Measurements from ENCODE around the gene FAM78B. TPM values are rescaled to one million over a fixed set of nuclear protein-coding genes. Genes with fewer than 3 reads are reported as not detected.

The FAM78B gene
- total RNA-seq, 1 experiment from 2014 or later, result 1.1 TPM

DNA sequence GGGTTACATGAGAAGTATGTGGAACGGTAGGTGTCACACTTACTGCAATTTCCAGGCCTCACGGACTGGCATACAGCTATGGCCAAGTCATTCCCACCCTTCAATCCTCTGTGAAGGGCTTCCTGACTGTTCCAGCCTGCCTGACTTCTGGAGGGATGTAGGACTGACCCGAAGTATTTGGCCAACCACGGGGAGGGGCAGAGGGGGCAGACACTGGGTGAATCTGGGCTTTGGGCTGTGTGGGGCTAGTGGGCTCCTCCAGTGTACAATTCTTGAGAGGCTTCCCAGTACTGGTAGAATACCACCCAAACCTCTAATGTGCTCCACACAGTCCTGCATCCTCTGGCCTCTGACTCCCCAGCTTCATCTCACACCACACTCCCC, 78.2 kb downstream of the FAM78B start:
- no peaks in the 10 kb centered on the region for H3K4me1 Mint-ChIP-seq (ENCODE audit: insufficient read depth, unreplicated experiment)
- no peak overlapping the region for H3K4me3 Mint-ChIP-seq (ENCODE audit: unreplicated experiment)
- H3K27me3 Mint-ChIP-seq (ENCODE audit: insufficient read depth, unreplicated experiment), result no peaks in the 10 kb centered on the region
- intact Hi-C loops (cut with micrococcal nuclease), result no loop called here
- CTCF ChIA-PET, result no interaction called here
- DNase-seq (ENCODE audit: unreplicated experiment), result no peak
- BruUV-seq (replicated peaks), result no TSS peak
- H3K36me3 Mint-ChIP-seq (ENCODE audit: insufficient read depth, unreplicated experiment), result no peaks in the 10 kb centered on the region
- POLR2A ChIA-PET, result no interaction called here
- H3K9me3 Mint-ChIP-seq (ENCODE audit: unreplicated experiment), result peaks cover 13% of the 10 kb centered on the region
- no peak overlapping the region for H3K27ac Mint-ChIP-seq (ENCODE audit: low read depth, unreplicated experiment)
- TF ChIP-seq, protein P1, sequence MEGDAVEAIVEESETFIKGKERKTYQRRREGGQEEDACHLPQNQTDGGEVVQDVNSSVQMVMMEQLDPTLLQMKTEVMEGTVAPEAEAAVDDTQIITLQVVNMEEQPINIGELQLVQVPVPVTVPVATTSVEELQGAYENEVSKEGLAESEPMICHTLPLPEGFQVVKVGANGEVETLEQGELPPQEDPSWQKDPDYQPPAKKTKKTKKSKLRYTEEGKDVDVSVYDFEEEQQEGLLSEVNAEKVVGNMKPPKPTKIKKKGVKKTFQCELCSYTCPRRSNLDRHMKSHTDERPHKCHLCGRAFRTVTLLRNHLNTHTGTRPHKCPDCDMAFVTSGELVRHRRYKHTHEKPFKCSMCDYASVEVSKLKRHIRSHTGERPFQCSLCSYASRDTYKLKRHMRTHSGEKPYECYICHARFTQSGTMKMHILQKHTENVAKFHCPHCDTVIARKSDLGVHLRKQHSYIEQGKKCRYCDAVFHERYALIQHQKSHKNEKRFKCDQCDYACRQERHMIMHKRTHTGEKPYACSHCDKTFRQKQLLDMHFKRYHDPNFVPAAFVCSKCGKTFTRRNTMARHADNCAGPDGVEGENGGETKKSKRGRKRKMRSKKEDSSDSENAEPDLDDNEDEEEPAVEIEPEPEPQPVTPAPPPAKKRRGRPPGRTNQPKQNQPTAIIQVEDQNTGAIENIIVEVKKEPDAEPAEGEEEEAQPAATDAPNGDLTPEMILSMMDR (IDR thresholded peaks at IDR 0.05; ENCODE audit: unreplicated experiment), result no peak

DNA sequence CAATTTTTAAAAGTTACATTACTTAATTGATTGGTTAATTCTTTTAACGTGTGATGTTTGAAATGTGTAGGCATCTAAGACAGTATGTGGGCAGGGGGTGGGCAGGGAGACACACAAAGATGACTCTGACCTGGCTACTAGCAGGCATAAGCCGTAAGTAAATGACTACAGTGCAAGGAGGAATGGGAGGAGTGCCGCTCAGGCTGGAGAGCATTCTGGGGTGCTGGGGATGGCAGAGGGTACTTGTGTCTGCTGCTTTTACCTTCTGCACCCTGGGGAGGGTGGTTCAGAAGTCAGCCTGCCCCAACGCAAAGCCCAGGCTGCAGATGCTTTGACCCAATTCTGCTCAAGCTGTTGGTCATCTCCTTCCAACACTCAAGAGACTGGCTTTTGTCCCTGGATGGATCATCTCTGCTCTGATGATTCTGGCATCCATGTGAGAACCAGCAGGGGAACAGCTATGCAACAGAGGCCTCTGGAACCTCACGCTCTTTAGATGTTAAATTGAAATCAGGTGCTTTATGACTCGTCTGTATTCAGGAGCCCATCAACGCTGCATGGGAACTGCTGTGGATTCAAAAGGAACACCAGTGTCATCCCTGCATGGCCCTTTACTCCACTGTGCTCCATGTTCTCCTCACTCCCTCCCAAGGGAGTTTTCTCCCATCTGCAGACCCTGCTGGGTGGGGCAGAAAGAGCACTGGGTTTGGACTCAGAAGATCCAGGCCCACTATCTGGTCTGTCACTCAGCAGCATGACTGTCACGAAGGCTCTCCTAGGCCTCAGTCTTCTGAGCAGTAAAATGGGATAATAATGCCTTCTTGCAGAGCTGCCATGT, 78.8 kb downstream of the FAM78B start:
- ChIA-PET POLR2A (no interaction called here), CTCF (no interaction called here)
- no peak for DNase-seq (ENCODE audit: unreplicated experiment)
- Mint-ChIP-seq H3K36me3 (ENCODE audit: insufficient read depth, unreplicated experiment) (no peaks in the 10 kb centered on the region), H3K4me3 (ENCODE audit: unreplicated experiment) (no peak overlapping the region), H3K4me1 (ENCODE audit: insufficient read depth, unreplicated experiment) (no peaks in the 10 kb centered on the region), H3K27me3 (ENCODE audit: insufficient read depth, unreplicated experiment) (no peaks in the 10 kb centered on the region), H3K9me3 (ENCODE audit: unreplicated experiment) (peaks cover 13% of the 10 kb centered on the region), H3K27ac (ENCODE audit: low read depth, unreplicated experiment) (no peak overlapping the region)
- intact Hi-C loops (cut with micrococcal nuclease), result no loop called here
- TF ChIP-seq, protein P1 (IDR thresholded peaks at IDR 0.05; ENCODE audit: unreplicated experiment), result no peak
- no TSS peak for BruUV-seq (replicated peaks)

DNA sequence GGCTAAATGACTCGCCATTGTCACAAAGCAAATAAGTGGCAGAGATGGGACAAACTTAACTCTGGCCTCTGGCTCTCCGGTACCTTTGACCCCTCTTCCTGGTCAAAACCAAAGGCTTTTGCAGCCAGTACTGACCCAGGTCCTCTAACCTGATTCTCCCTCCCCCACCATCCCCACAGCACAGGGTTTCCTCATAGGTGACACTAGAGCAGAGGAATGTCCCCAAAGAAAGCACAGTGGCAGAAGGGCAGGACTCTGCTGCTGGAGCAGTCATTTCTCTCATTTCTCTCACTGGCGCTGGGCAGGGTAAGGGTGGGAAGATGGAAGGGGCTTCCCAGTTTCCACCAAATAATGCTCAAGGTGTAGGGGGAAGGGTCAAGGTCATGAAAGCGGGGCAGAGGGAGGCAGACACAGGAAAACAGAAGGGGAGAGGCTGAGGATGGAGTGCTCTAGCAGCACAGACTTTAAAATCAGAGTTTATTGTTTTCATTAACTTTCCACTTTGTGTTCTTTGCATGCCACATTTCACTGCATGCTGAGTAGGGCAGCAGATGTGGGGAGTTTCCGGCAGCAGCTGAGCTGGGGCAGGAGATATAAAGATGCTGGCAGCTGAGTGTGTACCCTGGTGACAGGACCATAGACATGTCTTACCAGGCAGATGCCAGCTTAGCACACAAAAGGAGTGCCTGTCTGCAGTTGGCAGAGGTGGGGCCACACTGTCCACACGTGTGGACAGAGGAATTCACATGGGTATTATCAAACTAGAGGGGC, 80.5 kb downstream of the FAM78B start:
- POLR2A ChIA-PET, result no interaction called here
- Mint-ChIP-seq H3K9me3 (ENCODE audit: unreplicated experiment) (peaks cover 18% of the 10 kb centered on the region), H3K4me1 (ENCODE audit: insufficient read depth, unreplicated experiment) (no peaks in the 10 kb centered on the region), H3K4me3 (ENCODE audit: unreplicated experiment) (no peak overlapping the region), H3K27me3 (ENCODE audit: insufficient read depth, unreplicated experiment) (no peaks in the 10 kb centered on the region), H3K27ac (ENCODE audit: low read depth, unreplicated experiment) (no peak overlapping the region), H3K36me3 (ENCODE audit: insufficient read depth, unreplicated experiment) (no peaks in the 10 kb centered on the region)
- CTCF ChIA-PET, result interaction anchor here (0.7 kb wide), 1 partner anchor 348 kb away, joined by 5 read pairs; no protein-coding TSS in a partner anchor
- intact Hi-C loops (cut with micrococcal nuclease), result no loop called here
- BruUV-seq (replicated peaks), result no TSS peak
- no peak for DNase-seq (ENCODE audit: unreplicated experiment)
- TF ChIP-seq, protein P1 (IDR thresholded peaks at IDR 0.05; ENCODE audit: unreplicated experiment), result no peak

DNA sequence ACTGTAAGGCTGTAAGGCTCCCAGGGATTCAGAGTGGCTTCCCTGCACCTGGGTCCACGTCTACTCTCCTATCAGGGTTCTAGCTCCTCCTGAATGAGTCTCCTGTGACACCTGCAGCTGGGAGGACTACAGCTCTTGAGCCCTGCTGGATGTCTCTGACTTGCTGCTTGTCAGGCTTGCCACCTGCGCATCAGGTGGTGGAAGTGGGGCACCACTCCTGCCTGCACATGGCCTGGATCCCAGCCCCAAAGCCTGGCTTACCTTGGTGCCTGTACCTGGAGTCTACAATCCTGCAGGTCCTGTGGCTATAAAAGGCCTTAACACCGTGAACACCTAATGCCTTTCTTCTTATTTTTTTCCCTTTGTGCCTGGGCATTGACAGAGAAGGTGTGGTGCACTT, 82.2 kb downstream of the FAM78B start:
- POLR2A ChIA-PET, result no interaction called here
- BruUV-seq (replicated peaks), result no TSS peak
- Mint-ChIP-seq H3K27ac (ENCODE audit: low read depth, unreplicated experiment) (no peak overlapping the region), H3K27me3 (ENCODE audit: insufficient read depth, unreplicated experiment) (no peaks in the 10 kb centered on the region), H3K4me1 (ENCODE audit: insufficient read depth, unreplicated experiment) (no peaks in the 10 kb centered on the region), H3K4me3 (ENCODE audit: unreplicated experiment) (no peak overlapping the region), H3K36me3 (ENCODE audit: insufficient read depth, unreplicated experiment) (no peaks in the 10 kb centered on the region), H3K9me3 (ENCODE audit: unreplicated experiment) (peaks cover 18% of the 10 kb centered on the region)
- intact Hi-C loops (cut with micrococcal nuclease), result no loop called here
- DNase-seq (ENCODE audit: unreplicated experiment), result no peak
- TF ChIP-seq, protein P1 (IDR thresholded peaks at IDR 0.05; ENCODE audit: unreplicated experiment), result no peak
- CTCF ChIA-PET, result no interaction called here
